NT2/D1 (cell line): ENCODE data around the gene KRT15.

Source experiments
- YY1 ChIP-seq: IDR thresholded peaks from 2 replicates; pipeline ENCODE4 v1.6.1; 2011; ENCODE audit not compliant: insufficient read length, insufficient read depth
- ZNF274 ChIP-seq: IDR thresholded peaks from 2 replicates; pipeline ENCODE4 v1.6.1; 2011; ENCODE audit warnings: mild to moderate bottlenecking, low read depth, low read length

- TF ChIP-seq ZNF274 (no peak), YY1 (no peak)
These were observed 18.3 kb upstream of the KRT15 start for GRCh38 chr17:41536741-41537613.
